Transverse colon (tissue), 3 donors: Measurements from ENCODE around the gene ZFAND6.

Source experiments
- EP300 ChIP-seq: sonication (generic); formaldehyde crosslinking; IDR thresholded peaks from one replicate; pipeline ENCODE4 v1.6.1; 2017; ENCODE audit warnings: antibody characterized with exemption, low read depth
- POLR2A ChIP-seq: fragments of 450-650 bp; IDR thresholded peaks from one replicate; pipeline ENCODE4 v1.6.1; 2016; ENCODE audit warnings: antibody characterized with exemption, mild to moderate bottlenecking, moderate library complexity
- TF ChIP-seq, protein P1 (sequence below), 5 experiments: fragments of 200-600 bp in 3 of 5; fragments of 450-650 bp in 2 of 5; sonication (generic) in 3 of 5; IDR thresholded peaks; 1 replicate in 2 of 5; 2 replicates in 3 of 5; pipeline ENCODE4 v1.5.1; 2016 to 2017; ENCODE audit warnings: antibody characterized with exemption in 5 of 5, inconsistent platforms in 3 of 5, mild to moderate bottlenecking in 2 of 5, moderate library complexity in 1 of 5

DNA sequence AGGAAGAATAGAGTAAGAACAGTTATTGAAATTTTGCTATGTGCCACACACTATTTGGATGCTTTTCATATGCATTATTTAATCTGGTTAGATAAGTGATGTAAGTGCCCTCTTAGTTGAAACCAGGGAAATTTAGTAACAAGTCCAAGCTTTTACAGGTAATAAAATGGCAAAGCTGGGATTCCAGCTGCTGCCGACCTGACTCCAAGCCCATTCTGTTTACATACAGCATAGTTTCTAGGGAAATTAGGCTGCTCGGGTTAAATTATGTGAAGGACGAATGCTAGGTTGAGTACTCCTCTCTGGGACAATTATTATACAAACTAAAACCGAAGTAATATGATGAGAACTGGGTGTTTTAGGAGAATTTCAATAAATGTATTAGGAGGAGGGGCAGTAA lies 54.6 kb downstream of the ZFAND6 start:
- TF ChIP-seq, protein P1, sequence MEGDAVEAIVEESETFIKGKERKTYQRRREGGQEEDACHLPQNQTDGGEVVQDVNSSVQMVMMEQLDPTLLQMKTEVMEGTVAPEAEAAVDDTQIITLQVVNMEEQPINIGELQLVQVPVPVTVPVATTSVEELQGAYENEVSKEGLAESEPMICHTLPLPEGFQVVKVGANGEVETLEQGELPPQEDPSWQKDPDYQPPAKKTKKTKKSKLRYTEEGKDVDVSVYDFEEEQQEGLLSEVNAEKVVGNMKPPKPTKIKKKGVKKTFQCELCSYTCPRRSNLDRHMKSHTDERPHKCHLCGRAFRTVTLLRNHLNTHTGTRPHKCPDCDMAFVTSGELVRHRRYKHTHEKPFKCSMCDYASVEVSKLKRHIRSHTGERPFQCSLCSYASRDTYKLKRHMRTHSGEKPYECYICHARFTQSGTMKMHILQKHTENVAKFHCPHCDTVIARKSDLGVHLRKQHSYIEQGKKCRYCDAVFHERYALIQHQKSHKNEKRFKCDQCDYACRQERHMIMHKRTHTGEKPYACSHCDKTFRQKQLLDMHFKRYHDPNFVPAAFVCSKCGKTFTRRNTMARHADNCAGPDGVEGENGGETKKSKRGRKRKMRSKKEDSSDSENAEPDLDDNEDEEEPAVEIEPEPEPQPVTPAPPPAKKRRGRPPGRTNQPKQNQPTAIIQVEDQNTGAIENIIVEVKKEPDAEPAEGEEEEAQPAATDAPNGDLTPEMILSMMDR (IDR thresholded peaks at IDR 0.05): no peak
- TF ChIP-seq POLR2A (no peak), EP300 (no peak)
